Upper lobe of left lung (tissue), 6 donors: ENCODE measurements around the gene OSR1. TPM values are rescaled to one million over a fixed set of nuclear protein-coding genes. Genes with fewer than 3 reads are reported as not detected.

Source experiments
- ATAC-seq, 2 donors: fragments of 200-7000 bp; cut with Tn5 transposase; one replicate each; pipeline ENCODE4 v1.9.1; 2022; ENCODE audit warnings: mild to moderate bottlenecking in 2 of 2, moderate library complexity in 2 of 2; ENCODE audit not compliant: low FRiP score in 2 of 2
- DNase-seq, 2 donors: peaks; one replicate each; pipeline ENCODE4 v3.0.0-alpha.2; 2019 to 2020
- H3K27ac ChIP-seq, 4 donors: fragments of 200-600 bp; sonication (generic); one replicate each; pipeline ENCODE4 v1.5.1; 2016 to 2019
- H3K27me3 ChIP-seq, 4 donors: fragments of 200-600 bp; sonication (generic); one replicate each; pipeline ENCODE4 v1.5.1; 2017 to 2019
- H3K36me3 ChIP-seq, 4 donors: fragments of 200-600 bp; sonication (generic); one replicate each; pipeline ENCODE4 v1.5.1; 2016 to 2019
- H3K4me1 ChIP-seq, 4 donors: fragments of 200-600 bp; sonication (generic); one replicate each; pipeline ENCODE4 v1.5.1; 2018 to 2019
- H3K4me3 ChIP-seq, 4 donors: fragments of 200-600 bp; sonication (generic); one replicate each; pipeline ENCODE4 v1.5.1; 2017 to 2019; ENCODE audit warnings: mild to moderate bottlenecking in 2 of 4, moderate library complexity in 1 of 4
- H3K9me3 ChIP-seq, 4 donors: fragments of 200-600 bp; sonication (generic); one replicate each; pipeline ENCODE4 v1.5.1; 2018 to 2019
- EP300 ChIP-seq, 4 donors: sonication (generic); formaldehyde crosslinking; IDR thresholded peaks; one replicate each; pipeline ENCODE4 v1.5.1; 2017; ENCODE audit warnings: antibody characterized with exemption in 4 of 4, control low read depth in 2 of 4
- POLR2A ChIP-seq, 4 donors: fragments of 450-650 bp; IDR thresholded peaks; one replicate each; pipeline ENCODE4 v1.5.1; 2016 to 2017; ENCODE audit warnings: antibody characterized with exemption in 4 of 4, mild to moderate bottlenecking in 2 of 4
- POLR2AphosphoS5 ChIP-seq, 2 donors: sonication (generic); formaldehyde crosslinking; IDR thresholded peaks; one replicate each; pipeline ENCODE4 v1.5.1; 2017; ENCODE audit warnings: antibody characterized with exemption in 2 of 2
- WGBS, 2 donors: methylation state at CpG; one replicate each; pipeline ENCODE4 v1.1.5; 2017 to 2018; 5-methylcytosine and 5-hydroxymethylcytosine counted together
- total RNA-seq, 6 donors: library from RNA; depleted of rRNA in 4 of 6; stranded (reverse); fragments of >200 nt in 4 of 6; gene quantifications; one replicate each; pipeline versions ENCODE4 v1.1.0 to v1.2.1, GENCODE V29; 2016 to 2021
- TF ChIP-seq, protein P1 (sequence below), 6 experiments: fragments of 450-650 bp in 4 of 6; fragments of 200-600 bp in 2 of 6; sonication (generic) in 2 of 6; IDR thresholded peaks; one replicate each; pipeline ENCODE4 v1.5.1; 2016 to 2019; ENCODE audit warnings: antibody characterized with exemption in 6 of 6
- donor health status: DM: no; HTN: no; CAD: no; lungs with moderate emphysema.
- donor health status: DM: no; HTN: yes; CAD: no; lungs with severe emphysema.

The OSR1 gene
- total RNA-seq, 6 donors from 2014 or later: 3.2 to 19.4 (median 7.5) TPM

DNA sequence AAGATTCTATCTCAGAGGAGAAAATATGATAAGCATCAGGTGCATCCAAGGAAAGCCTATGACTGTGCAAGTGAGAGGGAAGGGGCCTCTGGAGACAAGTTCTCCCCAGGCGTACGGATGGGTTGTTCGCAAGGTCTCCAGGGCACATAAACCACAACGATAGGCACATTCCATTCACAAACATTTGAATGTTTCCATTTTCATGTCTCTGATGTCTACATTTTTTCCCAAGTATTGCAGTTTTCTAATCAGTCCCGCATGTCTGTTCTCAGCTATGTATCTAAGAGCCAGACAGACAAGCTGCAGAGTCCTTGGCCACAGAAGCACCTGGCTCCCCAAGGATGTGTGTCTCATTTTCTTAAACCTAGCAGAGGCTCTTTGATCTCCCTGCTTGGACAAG is 28.0 kb downstream of the OSR1 start:
- no peak overlapping the region for H3K27ac ChIP-seq
- WGBS, 2 donors: 91 to 95% methylated on average over 5 of the region's 5 CpGs
- H3K9me3 ChIP-seq: no peaks in the 10 kb centered on the region
- ATAC-seq (no peak), DNase-seq (no peak)
- TF ChIP-seq, protein P1, sequence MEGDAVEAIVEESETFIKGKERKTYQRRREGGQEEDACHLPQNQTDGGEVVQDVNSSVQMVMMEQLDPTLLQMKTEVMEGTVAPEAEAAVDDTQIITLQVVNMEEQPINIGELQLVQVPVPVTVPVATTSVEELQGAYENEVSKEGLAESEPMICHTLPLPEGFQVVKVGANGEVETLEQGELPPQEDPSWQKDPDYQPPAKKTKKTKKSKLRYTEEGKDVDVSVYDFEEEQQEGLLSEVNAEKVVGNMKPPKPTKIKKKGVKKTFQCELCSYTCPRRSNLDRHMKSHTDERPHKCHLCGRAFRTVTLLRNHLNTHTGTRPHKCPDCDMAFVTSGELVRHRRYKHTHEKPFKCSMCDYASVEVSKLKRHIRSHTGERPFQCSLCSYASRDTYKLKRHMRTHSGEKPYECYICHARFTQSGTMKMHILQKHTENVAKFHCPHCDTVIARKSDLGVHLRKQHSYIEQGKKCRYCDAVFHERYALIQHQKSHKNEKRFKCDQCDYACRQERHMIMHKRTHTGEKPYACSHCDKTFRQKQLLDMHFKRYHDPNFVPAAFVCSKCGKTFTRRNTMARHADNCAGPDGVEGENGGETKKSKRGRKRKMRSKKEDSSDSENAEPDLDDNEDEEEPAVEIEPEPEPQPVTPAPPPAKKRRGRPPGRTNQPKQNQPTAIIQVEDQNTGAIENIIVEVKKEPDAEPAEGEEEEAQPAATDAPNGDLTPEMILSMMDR (IDR thresholded peaks at IDR 0.05): no peak
- TF ChIP-seq POLR2AphosphoS5 (IDR thresholded peaks at IDR 0.05) (no peak), POLR2A (IDR thresholded peaks at IDR 0.05) (no peak), EP300 (IDR thresholded peaks at IDR 0.05) (no peak)
- no peak overlapping the region for H3K4me3 ChIP-seq
- H3K36me3 ChIP-seq: no peaks in the 10 kb centered on the region
- H3K27me3 ChIP-seq: no peaks in the 10 kb centered on the region
- H3K4me1 ChIP-seq: no peaks in the 10 kb centered on the region

DNA sequence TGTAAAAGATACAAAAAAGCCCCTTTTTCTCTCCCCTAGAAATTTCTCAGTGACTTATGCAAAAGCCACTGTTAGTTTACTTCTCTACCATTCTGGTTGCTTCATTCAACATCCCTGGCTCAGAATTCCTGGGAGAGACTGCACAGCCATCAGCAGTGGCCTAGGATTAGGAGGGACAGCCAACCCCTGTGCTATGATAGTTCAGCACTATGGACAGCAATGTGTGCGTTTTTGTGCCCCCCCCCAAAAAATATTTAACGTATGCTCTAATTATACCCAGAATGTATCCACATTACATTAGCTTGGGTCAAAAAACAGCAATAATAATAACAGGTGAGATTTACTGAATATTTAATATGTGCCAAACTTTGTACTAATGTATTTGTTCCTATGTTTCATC is 29.0 kb downstream of the OSR1 start:
- TF ChIP-seq POLR2AphosphoS5 (IDR thresholded peaks at IDR 0.05) (no peak), EP300 (IDR thresholded peaks at IDR 0.05) (no peak), POLR2A (IDR thresholded peaks at IDR 0.05) (no peak)
- TF ChIP-seq, protein P1 (IDR thresholded peaks at IDR 0.05): no peak
- WGBS, 2 donors: 44 to 50% methylated on average over 2 of the region's 2 CpGs

DNA sequence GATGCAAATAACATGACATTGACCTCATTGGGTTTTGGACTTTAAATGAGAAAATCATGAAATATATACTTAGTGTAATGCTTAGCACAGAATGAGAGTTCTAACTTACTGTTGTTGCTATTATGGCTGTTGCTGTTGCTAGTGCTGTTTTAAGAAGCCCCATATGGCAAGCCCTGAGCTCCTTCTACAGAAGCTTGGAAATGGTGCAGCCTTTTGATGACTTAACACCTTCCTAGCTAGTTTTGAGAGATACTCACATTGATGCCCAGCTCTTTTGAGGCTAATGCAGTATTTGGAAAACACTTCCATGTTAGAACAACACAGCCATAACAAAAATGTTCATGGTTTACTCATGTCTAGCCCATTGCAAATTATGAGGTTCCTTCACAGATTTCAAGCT is 30.9 kb downstream of the OSR1 start:
- Histone ChIP-seq H3K27me3 (no peaks in the 10 kb centered on the region), H3K36me3 (no peaks in the 10 kb centered on the region), H3K27ac (no peak overlapping the region), H3K4me3 (no peak overlapping the region), H3K4me1 (no peaks in the 10 kb centered on the region), H3K9me3 (no peaks in the 10 kb centered on the region)
- no peak for DNase-seq
- TF ChIP-seq, protein P1 (IDR thresholded peaks at IDR 0.05): no peak
- TF ChIP-seq POLR2AphosphoS5 (IDR thresholded peaks at IDR 0.05) (no peak), EP300 (IDR thresholded peaks at IDR 0.05) (no peak), POLR2A (IDR thresholded peaks at IDR 0.05) (no peak)
- ATAC-seq: no peak

More for the DNA sequence above, 29.0 kb downstream of the OSR1 start:
- DNase-seq: no peak
- Histone ChIP-seq H3K27me3 (no peaks in the 10 kb centered on the region), H3K9me3 (no peaks in the 10 kb centered on the region), H3K27ac (no peak overlapping the region), H3K4me3 (no peak overlapping the region), H3K4me1 (no peaks in the 10 kb centered on the region), H3K36me3 (no peaks in the 10 kb centered on the region)
- ATAC-seq: no peak

DNA sequence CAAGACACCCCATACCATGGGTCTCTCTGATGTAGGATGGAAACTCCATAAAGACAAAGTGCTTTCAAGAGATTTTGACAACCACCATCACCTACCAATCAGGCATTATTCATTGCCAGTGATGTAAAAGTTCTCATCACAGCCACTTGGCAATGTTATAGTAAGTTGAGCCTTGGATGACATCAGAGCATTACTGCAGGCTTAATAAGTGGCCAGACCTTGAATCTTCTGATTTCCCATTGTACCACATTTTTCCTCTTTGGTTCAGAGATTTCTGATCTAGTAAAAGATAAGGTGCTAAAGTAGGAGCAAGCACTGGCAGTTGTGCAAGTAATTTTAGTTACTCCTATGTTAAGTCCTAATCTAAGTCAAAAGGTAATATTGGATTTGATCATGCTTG is 36.5 kb downstream of the OSR1 start:
- TF ChIP-seq POLR2AphosphoS5 (IDR thresholded peaks at IDR 0.05) (no peak), EP300 (IDR thresholded peaks at IDR 0.05) (no peak), POLR2A (IDR thresholded peaks at IDR 0.05) (no peak)
- TF ChIP-seq, protein P1 (IDR thresholded peaks at IDR 0.05): no peak
- peaks cover 0 to 3% (median 0%) of the 10 kb centered on the region in 4 donors for H3K4me1 ChIP-seq
- ATAC-seq: no peak

DNA sequence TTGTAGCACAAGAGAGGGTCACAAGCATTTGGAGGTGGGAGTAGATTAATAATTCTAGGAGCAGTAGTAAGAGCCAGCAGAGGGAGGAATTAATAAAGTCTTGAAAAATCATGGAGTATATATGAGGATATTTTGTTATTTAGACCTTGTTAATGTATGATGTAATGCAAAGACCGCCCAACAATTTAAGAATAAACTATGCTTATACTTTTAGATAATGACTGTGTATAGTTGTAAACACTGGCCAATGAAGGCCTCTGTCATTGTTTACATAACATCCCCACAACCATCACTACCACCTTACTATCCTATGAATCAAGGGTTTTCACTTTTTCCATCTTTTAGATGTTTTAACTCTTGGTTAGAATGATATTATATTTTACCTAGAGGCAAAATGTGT is 37.6 kb downstream of the OSR1 start:
- no peak for DNase-seq
- no peaks in the 10 kb centered on the region for H3K9me3 ChIP-seq
- H3K36me3 ChIP-seq: no peaks in the 10 kb centered on the region
- no peak for TF ChIP-seq POLR2AphosphoS5 (IDR thresholded peaks at IDR 0.05)
- TF ChIP-seq POLR2A (IDR thresholded peaks at IDR 0.05): no peak
- TF ChIP-seq, protein P1 (IDR thresholded peaks at IDR 0.05): no peak
- TF ChIP-seq EP300 (IDR thresholded peaks at IDR 0.05): no peak
- H3K4me3 ChIP-seq: no peak overlapping the region
- WGBS, 2 donors: 94 to 100% methylated on average over 1 of the region's 1 CpG
- ATAC-seq: no peak
- no peak overlapping the region for H3K27ac ChIP-seq
- H3K27me3 ChIP-seq: no peaks in the 10 kb centered on the region
- peaks cover 0 to 3% (median 0%) of the 10 kb centered on the region in 4 donors for H3K4me1 ChIP-seq

More for the DNA sequence above, 36.5 kb downstream of the OSR1 start:
- DNase-seq: no peak
- Histone ChIP-seq H3K36me3 (no peaks in the 10 kb centered on the region), H3K4me3 (no peak overlapping the region), H3K27ac (no peak overlapping the region), H3K9me3 (no peaks in the 10 kb centered on the region), H3K27me3 (no peaks in the 10 kb centered on the region)
